Prostate gland (tissue), 2 donors: ENCODE results near the gene SLC1A7.

Source experiments
- POLR2AphosphoS5 ChIP-seq: sonication (generic); formaldehyde crosslinking; IDR thresholded peaks from one replicate; pipeline ENCODE4 v1.6.1; 2017; ENCODE audit warnings: antibody characterized with exemption
- TF ChIP-seq, protein P1 (sequence below), 4 experiments: fragments of 200-600 bp in 2 of 4; fragments of 450-650 bp in 2 of 4; sonication (generic) in 2 of 4; IDR thresholded peaks; 1 replicate in 3 of 4; 2 replicates in 1 of 4; pipeline ENCODE4 v1.5.1; 2016 to 2019; ENCODE audit warnings: antibody characterized with exemption in 4 of 4, mild to moderate bottlenecking in 2 of 4, moderate library complexity in 2 of 4

DNA sequence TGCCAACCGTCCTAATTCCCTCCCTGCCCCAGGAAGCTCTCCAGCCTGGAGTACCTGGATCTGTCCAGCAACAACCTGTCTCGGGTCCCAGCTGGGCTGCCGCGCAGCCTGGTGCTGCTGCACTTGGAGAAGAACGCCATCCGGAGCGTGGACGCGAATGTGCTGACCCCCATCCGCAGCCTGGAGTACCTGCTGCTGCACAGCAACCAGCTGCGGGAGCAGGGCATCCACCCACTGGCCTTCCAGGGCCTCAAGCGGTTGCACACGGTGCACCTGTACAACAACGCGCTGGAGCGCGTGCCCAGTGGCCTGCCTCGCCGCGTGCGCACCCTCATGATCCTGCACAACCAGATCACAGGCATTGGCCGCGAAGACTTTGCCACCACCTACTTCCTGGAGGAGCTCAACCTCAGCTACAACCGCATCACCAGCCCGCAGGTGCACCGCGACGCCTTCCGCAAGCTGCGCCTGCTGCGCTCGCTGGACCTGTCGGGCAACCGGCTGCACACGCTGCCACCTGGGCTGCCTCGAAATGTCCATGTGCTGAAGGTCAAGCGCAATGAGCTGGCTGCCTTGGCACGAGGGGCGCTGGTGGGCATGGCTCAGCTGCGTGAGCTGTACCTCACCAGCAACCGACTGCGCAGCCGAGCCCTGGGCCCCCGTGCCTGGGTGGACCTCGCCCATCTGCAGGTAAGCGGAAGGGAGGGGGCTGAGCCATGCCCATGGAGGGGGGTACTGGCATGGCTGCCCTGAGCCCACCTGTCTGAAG lies 63.9 kb downstream of the SLC1A7 start:
- TF ChIP-seq, protein P1, sequence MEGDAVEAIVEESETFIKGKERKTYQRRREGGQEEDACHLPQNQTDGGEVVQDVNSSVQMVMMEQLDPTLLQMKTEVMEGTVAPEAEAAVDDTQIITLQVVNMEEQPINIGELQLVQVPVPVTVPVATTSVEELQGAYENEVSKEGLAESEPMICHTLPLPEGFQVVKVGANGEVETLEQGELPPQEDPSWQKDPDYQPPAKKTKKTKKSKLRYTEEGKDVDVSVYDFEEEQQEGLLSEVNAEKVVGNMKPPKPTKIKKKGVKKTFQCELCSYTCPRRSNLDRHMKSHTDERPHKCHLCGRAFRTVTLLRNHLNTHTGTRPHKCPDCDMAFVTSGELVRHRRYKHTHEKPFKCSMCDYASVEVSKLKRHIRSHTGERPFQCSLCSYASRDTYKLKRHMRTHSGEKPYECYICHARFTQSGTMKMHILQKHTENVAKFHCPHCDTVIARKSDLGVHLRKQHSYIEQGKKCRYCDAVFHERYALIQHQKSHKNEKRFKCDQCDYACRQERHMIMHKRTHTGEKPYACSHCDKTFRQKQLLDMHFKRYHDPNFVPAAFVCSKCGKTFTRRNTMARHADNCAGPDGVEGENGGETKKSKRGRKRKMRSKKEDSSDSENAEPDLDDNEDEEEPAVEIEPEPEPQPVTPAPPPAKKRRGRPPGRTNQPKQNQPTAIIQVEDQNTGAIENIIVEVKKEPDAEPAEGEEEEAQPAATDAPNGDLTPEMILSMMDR (IDR thresholded peaks at IDR 0.05) = no peak
- TF ChIP-seq POLR2AphosphoS5 = no peak
